GM18909 (cell line): ENCODE data around the gene HPD.
"Not testable (repeated sequence)": the region's sequence is repeated elsewhere in the genome, so short reads cannot be mapped to it uniquely, and the experiment has no call there.

Experiments used
- ATAC-seq: cut with Tn5 transposase; IDR thresholded peaks from one replicate; pipeline ENCODE4 v1.9.1; 2021; ENCODE audit warnings: mild to moderate bottlenecking; ENCODE audit not compliant: unreplicated experiment, poor library complexity

The HPD gene

GRCh38 chr12:121800694-121801594 lies 57.7 kb downstream of the HPD start:
- no peak for ATAC-seq

- ATAC-seq = peak; percentile 25
These were observed 58.6 kb downstream of the HPD start for GRCh38 chr12:121799842-121800693.

GRCh38 chr12:121799156-121799841 lies 59.4 kb downstream of the HPD start:
- ATAC-seq = no peak

GRCh38 chr12:121798787-121799155 lies 59.9 kb downstream of the HPD start:
- no peak for ATAC-seq

GRCh38 chr12:121797937-121798786 lies 60.5 kb downstream of the HPD start:
- no peak for ATAC-seq

- ATAC-seq = no peak
These were observed 61.6 kb downstream of the HPD start for GRCh38 chr12:121796855-121797751.

- no peak for ATAC-seq
These were observed 63.4 kb downstream of the HPD start for GRCh38 chr12:121795034-121795968.

GRCh38 chr12:121794534-121795033 lies 64.1 kb downstream of the HPD start:
- no peak for ATAC-seq

- ATAC-seq = peak; percentile 53
These were observed 64.7 kb downstream of the HPD start for GRCh38 chr12:121793838-121794533.

- ATAC-seq = peak; percentile 14
These were observed 65.2 kb downstream of the HPD start, which contains the start of gene RHOF for GRCh38 chr12:121793440-121793837. RHOF (minus strand) TSS chr12:121793688; CDS start chr12:121793633, 55 bp downstream.

GRCh38 chr12:121792607-121793439 lies 65.8 kb downstream of the HPD start:
- no peak for ATAC-seq

GRCh38 chr12:121791671-121792551 lies 66.7 kb downstream of the HPD start:
- no peak for ATAC-seq

GRCh38 chr12:121790785-121791184 lies 67.9 kb downstream of the HPD start:
- not testable (repeated sequence) for ATAC-seq

GRCh38 chr12:121789800-121790728 lies 68.6 kb downstream of the HPD start:
- ATAC-seq = peak; percentile 44
